Fibroblast of the aortic adventitia (primary cell): ENCODE measurements around the gene TNFRSF18. TPM values are rescaled to one million over a fixed set of nuclear protein-coding genes. Genes with fewer than 3 reads are reported as not detected.

Source experiments
- DNase-seq: peaks from one replicate; pipeline ENCODE4 v3.0.0-alpha.2; 2010; ENCODE audit warnings: low read depth
- H3K4me3 ChIP-seq: 2 replicates; pipeline ENCODE4 v1.5.1; 2011; ENCODE audit warnings: low read depth, mild to moderate bottlenecking, control low read depth, low read length, moderate library complexity
- CTCF ChIP-seq: IDR thresholded peaks from 2 replicates; pipeline ENCODE4 v1.5.1; 2011; ENCODE audit warnings: mild to moderate bottlenecking, low read length, control low read depth, inconsistent platforms; ENCODE audit not compliant: insufficient read depth
- total RNA-seq: library from RNA; depleted of rRNA; stranded (reverse); fragments of >200 nt; gene quantifications from 2 replicates; pipeline ENCODE4 v1.2.3, GENCODE V29; 2012; ENCODE audit warnings: low replicate concordance

The TNFRSF18 gene
- total RNA-seq, 1 donor: not detected

DNA sequence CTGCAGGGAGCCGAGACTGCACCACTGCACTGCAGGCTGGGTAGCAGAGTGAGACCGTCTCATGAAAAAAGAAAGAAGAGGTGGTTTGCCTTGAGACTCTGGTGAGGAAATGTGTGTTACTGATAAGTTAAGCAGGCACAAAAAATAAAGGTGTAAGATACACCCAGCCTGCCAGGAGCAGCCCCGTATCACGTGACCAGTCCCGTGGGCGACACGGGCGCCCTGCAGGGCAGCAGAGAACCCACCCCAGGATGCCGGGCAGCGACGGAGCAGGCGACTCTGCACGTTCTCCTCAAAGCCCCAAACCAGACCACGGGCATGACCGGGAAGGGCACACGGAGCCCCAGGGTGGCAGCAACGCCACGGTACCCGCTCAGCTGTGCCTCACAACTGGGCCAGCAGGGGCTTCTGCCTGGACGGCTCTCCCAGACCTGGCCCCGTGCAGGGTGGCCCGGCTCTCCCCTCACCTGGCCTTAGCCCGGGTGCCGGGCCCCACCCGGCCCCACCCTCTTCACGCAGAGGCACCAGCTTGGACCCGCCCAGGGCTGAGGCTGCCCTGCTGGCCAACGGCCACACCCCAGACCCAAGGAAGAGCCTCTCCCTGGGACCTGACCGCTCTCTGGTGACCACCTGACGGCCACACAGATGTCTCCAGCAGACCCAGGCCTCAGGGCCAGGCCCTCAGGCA, 15.6 kb upstream of the TNFRSF18 start:
- DNase-seq: no peak
- H3K4me3 ChIP-seq: no peak overlapping the region
- TF ChIP-seq CTCF: no peak

DNA sequence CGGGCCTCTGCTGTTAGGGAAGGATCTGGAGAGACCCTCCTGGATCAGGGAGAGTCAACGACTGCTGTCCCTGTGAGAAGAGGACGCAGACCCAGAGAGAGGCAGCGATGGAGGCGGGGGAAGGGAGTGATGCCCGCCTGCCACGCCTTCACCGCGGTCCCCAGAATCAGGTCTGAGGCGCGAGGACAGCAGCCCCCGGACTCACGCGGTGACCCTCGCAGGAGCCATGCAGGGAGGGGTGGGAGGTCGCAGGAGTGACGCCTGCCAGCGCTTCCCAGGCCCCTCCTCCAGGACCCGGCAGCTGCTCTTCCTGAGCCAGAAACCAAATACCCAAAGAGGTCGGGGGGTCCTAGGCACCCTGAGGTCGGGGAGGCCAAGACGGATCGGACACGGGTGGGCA, 13.8 kb upstream of the TNFRSF18 start:
- TF ChIP-seq CTCF: no peak
- no peak for DNase-seq
- no peak overlapping the region for H3K4me3 ChIP-seq

GRCh38 chr1:1219341-1219740, 12.9 kb upstream of the TNFRSF18 start:
- no peak for TF ChIP-seq CTCF
- H3K4me3 ChIP-seq: no peak overlapping the region
- no peak for DNase-seq

- no peak overlapping the region for H3K4me3 ChIP-seq
- DNase-seq: no peak
- no peak for TF ChIP-seq CTCF
Measured at GRCh38 chr1:1218524-1219200, 12.3 kb upstream of the TNFRSF18 start.

GRCh38 chr1:1217621-1218523, 11.5 kb upstream of the TNFRSF18 start:
- no peak for DNase-seq
- no peak overlapping the region for H3K4me3 ChIP-seq
- no peak for TF ChIP-seq CTCF

DNA sequence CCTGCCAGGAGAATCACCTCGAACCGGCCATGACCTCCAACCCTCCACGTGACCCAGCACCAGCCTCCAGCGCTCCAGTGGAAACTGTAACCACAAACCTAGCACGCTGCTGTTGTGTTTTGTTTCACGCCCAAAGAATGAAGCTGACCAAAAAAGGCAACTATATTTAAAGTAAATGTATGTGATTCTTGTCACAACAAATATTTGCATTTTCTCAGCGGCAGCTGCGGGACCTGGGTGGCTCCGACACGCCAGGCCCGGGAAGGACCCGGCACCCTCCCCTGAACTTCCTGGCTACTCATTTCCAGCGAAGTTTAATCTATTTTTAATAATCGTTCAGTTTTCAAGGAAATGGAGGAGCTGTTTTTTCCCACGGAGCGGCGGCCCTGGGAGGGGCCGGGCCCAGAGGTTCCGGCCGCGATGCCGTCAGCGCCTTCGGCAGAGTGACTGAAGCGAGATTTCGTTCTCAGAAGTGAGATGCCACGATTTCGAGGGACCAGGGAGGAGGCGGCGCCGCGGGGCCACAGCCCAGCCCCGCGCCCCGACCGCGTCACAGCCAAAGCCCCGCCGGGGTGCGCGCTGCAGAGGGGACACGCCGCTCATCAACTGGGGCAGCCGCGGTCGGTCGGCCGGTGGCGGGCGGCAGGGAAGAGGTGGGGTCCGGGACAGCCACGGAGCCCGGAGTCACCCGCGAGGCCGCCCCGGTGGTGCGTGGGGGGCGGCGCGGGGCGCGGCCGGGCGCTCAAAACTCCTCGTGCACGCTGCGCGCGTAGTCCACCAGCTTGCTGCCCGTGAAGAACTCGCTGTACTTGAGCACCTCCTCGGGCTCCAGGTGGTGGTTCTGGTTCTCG, 10.6 kb upstream of the TNFRSF18 start:
- no peak overlapping the region for H3K4me3 ChIP-seq
- no peak for DNase-seq

More for the DNA sequence above, 10.6 kb upstream of the TNFRSF18 start:
- no peak for TF ChIP-seq CTCF
